HepG2 (cell line): ENCODE measurements around the gene SRP9. TPM values are rescaled to one million over a fixed set of nuclear protein-coding genes. Genes with fewer than 3 reads are reported as not detected.

ENCODE experiments used
- ATAC-seq: fragments of 200-7000 bp; cut with Tn5 transposase; 3 replicates; pipeline ENCODE4 v1.9.1; 2020; ENCODE audit warnings: mild to moderate bottlenecking, moderate library complexity
- BruUV-seq: library from RNA; stranded (reverse); fragments of 400-500 nt; replicated peaks from 2 replicates; lab custom pipeline; 2021; lab: Mats Ljungman, UMichigan
- CTCF ChIA-PET: fragments of 300-600 bp; formaldehyde crosslinking; extraction: SDS; loops from one replicate; lab custom pipeline; 2021; ENCODE audit warnings: low total read pairs, inconsistent platforms, low intra/inter-chr PET ratio; lab: Yijun Ruan, JAX
- POLR2A ChIA-PET: fragments of 350-600 bp; sonication (Branson Sonifier 250); formaldehyde crosslinking; loops from one replicate; lab custom pipeline; 2020; ENCODE audit warnings: antibody characterized with exemption, inconsistent platforms; lab: Yijun Ruan, JAX
- DNase-seq: peaks from one replicate; pipeline ENCODE4 v3.0.0-alpha.2; 2015; ENCODE audit warnings: low spot score
- FAIRE-seq: peaks from 3 replicates; lab custom pipeline; 2011; peaks lifted over from hg19 to GRCh38; lab: Jason Lieb, UNC
- H2AFZ ChIP-seq: one replicate; pipeline ENCODE4 v1.6.1; 2011; ENCODE audit warnings: low read length, inconsistent platforms
- H3K27ac ChIP-seq: fragments of 300-600 bp; 3 replicates; pipeline ENCODE4 v1.8.0; 2011; ENCODE audit warnings: mixed run types, mild to moderate bottlenecking, mixed read lengths, low read length, inconsistent platforms; ENCODE audit not compliant: insufficient read depth; ENCODE audit errors: extremely low read length
- H3K27me3 ChIP-seq, 2 experiments: fragments of 200-600 bp in 1 of 2; 2 replicates in 1 of 2; 3 replicates in 1 of 2; pipeline versions ENCODE4 v1.6.0 to v1.8.0; 2011; ENCODE audit warnings: low read length in 2 of 2, mild to moderate bottlenecking in 2 of 2, moderate library complexity in 2 of 2, inconsistent platforms in 1 of 2; ENCODE audit not compliant: insufficient read depth in 2 of 2, control insufficient read depth in 1 of 2
- H3K36me3 ChIP-seq, 2 experiments: fragments of 200-600 bp in 1 of 2; replicated peaks in 1 of 2; 2 replicates in 1 of 2; 3 replicates in 1 of 2; pipeline versions ENCODE4 v1.5.1 to v1.8.0; 2011; ENCODE audit warnings: low read length in 2 of 2, inconsistent platforms in 1 of 2; ENCODE audit not compliant: insufficient read depth in 2 of 2, control insufficient read depth in 1 of 2
- H3K4me1 ChIP-seq: 2 replicates; pipeline ENCODE4 v1.5.1; 2012; ENCODE audit warnings: low read length, inconsistent platforms; ENCODE audit not compliant: insufficient read depth
- H3K4me2 ChIP-seq: 2 replicates; pipeline ENCODE4 v1.6.0; 2011; ENCODE audit warnings: low read depth, low read length, inconsistent platforms
- H3K4me3 ChIP-seq, 3 experiments: fragments of 200-600 bp in 1 of 3; sonication (generic), shearing (Covaris generic) in 1 of 3; replicated peaks in 1 of 3; 2 replicates each; pipeline ENCODE4 v1.5.1; 2011 to 2016; ENCODE audit warnings: low read length in 3 of 3, inconsistent platforms in 2 of 3, low read depth in 2 of 3, mild to moderate bottlenecking in 2 of 3, control low read depth in 1 of 3, mixed read lengths in 1 of 3; ENCODE audit not compliant: insufficient read depth in 1 of 3
- H3K79me2 ChIP-seq: one replicate; pipeline ENCODE4 v1.6.1; 2011; ENCODE audit warnings: low read length, inconsistent platforms; ENCODE audit not compliant: insufficient read depth
- H3K9ac ChIP-seq: 2 replicates; pipeline ENCODE4 v1.6.0; 2011; ENCODE audit warnings: mild to moderate bottlenecking, low read depth, low read length, inconsistent platforms; ENCODE audit not compliant: insufficient read depth
- H3K9me3 ChIP-seq: 2 replicates; pipeline ENCODE4 v1.5.1; 2012; ENCODE audit warnings: mild to moderate bottlenecking, low read length
- H4K20me1 ChIP-seq: 2 replicates; pipeline ENCODE4 v1.6.0; 2011; ENCODE audit warnings: inconsistent platforms, mild to moderate bottlenecking, low read length, moderate library complexity; ENCODE audit not compliant: insufficient read depth
- ATRX ChIP-seq: sonication (generic); formaldehyde crosslinking; IDR thresholded peaks from 2 replicates; pipeline ENCODE4 v1.4.0; 2020; ENCODE audit warnings: missing genetic modification reagents, borderline replicate concordance
- CEBPG ChIP-seq: IDR thresholded peaks from 2 replicates; pipeline ENCODE4 v1.6.1; 2016
- HDAC2 ChIP-seq: sonication (generic); formaldehyde crosslinking; IDR thresholded peaks from 2 replicates; pipeline ENCODE4 v1.4.0; 2020; ENCODE audit warnings: missing genetic modification reagents
- NCOA2 ChIP-seq: sonication (generic); formaldehyde crosslinking; IDR thresholded peaks from 2 replicates; pipeline ENCODE4 v1.8.0; 2022; ENCODE audit warnings: inconsistent platforms
- SAP130 ChIP-seq: IDR thresholded peaks from 2 replicates; pipeline ENCODE4 v1.6.1; 2016; ENCODE audit warnings: low read depth
- WGBS: methylation state at CpG from one replicate; pipeline ENCODE4 v1.1.6; 2017; ENCODE audit warnings: low lambda C conversion rate; 5-methylcytosine and 5-hydroxymethylcytosine counted together
- in situ Hi-C: cut with HindIII; loops from 2 replicates; pipeline ENCODE4 v1.10.0; 2017; ENCODE audit warnings: low pct_unique_long_range_greater_than_20kb; ENCODE audit not compliant: extremely low pct_ligation_motif_present
- intact Hi-C: fragments of 100-400 bp; cut with micrococcal nuclease; formaldehyde crosslinking; loops from one replicate; pipeline ENCODE4 v1.10.0; 2022; ENCODE audit not compliant: unreplicated experiment
- polyA plus RNA-seq, 8 experiments: library from polyadenylated mRNA; depleted of rRNA in 3 of 8; stranded (reverse) in 7 of 8; unstranded in 1 of 8; fragments of >200 nt; fragmentation: Illumina TruSeq in 4 of 8; extraction: Trizol in 4 of 8; gene quantifications; 2 replicates each; pipeline versions ENCODE4 v1.2.1 to v1.2.3, GENCODE V29; 2011 to 2016; ENCODE audit warnings: low read depth in 4 of 8, missing spikeins in 1 of 8, mixed read lengths in 1 of 8; ENCODE audit not compliant: insufficient read depth in 1 of 8
- total RNA-seq, 5 experiments: library from RNA; depleted of rRNA; stranded (reverse); fragments of >200 nt; fragmentation: Illumina TruSeq; extraction: Trizol; gene quantifications; 2 replicates each; pipeline ENCODE4 v1.2.3, GENCODE V29; 2016; ENCODE audit warnings: low read depth in 1 of 5
- TF ChIP-seq, protein P1 (sequence below): sonication (generic); formaldehyde crosslinking; IDR thresholded peaks from 2 replicates; pipeline ENCODE4 v1.5.0; 2020; ENCODE audit warnings: missing genetic modification reagents
- TF ChIP-seq, protein P2 (sequence below): sonication (generic); formaldehyde crosslinking; IDR thresholded peaks from 2 replicates; pipeline ENCODE4 v1.4.0; 2020; ENCODE audit warnings: missing genetic modification reagents
- TF ChIP-seq, protein P3 (sequence below): sonication (generic); formaldehyde crosslinking; conservative IDR thresholded peaks from 2 replicates; pipeline ENCODE4 v1.4.0; 2020; ENCODE audit warnings: missing genetic modification reagents
- TF ChIP-seq, protein P4 (sequence below): sonication (generic); formaldehyde crosslinking; IDR thresholded peaks from 2 replicates; pipeline ENCODE4 v1.4.0; 2020; ENCODE audit warnings: missing genetic modification reagents

Gene SRP9
- total and polyA plus RNA-seq, 2 of the 13 experiments (the other 11 are each of a cell fraction or from before 2014, with no cell fraction given) = 251 to 307 TPM

- Histone ChIP-seq H3K4me3 (no peak overlapping the region; a peak in 1 of 6 replicates), H3K27me3 (no peaks in the 10 kb centered on the region), H2AFZ (no peak overlapping the region), H3K36me3 (no peaks in the 10 kb centered on the region), H3K9ac (no peak overlapping the region), H3K79me2 (no peaks in the 10 kb centered on the region), H4K20me1 (no peaks in the 10 kb centered on the region), H3K4me1 (peaks cover 72% of the 10 kb centered on the region), H3K4me2 (peak overlapping the region; percentile 63), H3K27ac (peak overlapping the region; percentile 74), H3K9me3 (no peaks in the 10 kb centered on the region)
- CTCF ChIA-PET = no interaction called here
- POLR2A ChIA-PET = interaction anchor here (1.2 to 5.8 kb wide), 5 partner anchors 8 to 84 kb away, joined by 3 to 43 read pairs (median 5); no protein-coding TSS in a partner anchor
- DNase-seq = peak; percentile 93
- WGBS = 0% methylated on average over 10 of the region's 10 CpGs
- peak; percentile 95 for FAIRE-seq
- no TSS peak for BruUV-seq
- in situ Hi-C loops (no loop called here), intact Hi-C loops (loop anchor here (2.0 kb wide), 1 partner anchor 14 kb away; no protein-coding TSS in a partner anchor)
- peak; percentile 86 for ATAC-seq
- TF ChIP-seq, protein P1, sequence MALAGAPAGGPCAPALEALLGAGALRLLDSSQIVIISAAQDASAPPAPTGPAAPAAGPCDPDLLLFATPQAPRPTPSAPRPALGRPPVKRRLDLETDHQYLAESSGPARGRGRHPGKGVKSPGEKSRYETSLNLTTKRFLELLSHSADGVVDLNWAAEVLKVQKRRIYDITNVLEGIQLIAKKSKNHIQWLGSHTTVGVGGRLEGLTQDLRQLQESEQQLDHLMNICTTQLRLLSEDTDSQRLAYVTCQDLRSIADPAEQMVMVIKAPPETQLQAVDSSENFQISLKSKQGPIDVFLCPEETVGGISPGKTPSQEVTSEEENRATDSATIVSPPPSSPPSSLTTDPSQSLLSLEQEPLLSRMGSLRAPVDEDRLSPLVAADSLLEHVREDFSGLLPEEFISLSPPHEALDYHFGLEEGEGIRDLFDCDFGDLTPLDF (CRISPR knock-in tag) = 0 out of 2 replicates have a peak, but pooled peaks have one; percentile 43
- TF ChIP-seq, protein P2, sequence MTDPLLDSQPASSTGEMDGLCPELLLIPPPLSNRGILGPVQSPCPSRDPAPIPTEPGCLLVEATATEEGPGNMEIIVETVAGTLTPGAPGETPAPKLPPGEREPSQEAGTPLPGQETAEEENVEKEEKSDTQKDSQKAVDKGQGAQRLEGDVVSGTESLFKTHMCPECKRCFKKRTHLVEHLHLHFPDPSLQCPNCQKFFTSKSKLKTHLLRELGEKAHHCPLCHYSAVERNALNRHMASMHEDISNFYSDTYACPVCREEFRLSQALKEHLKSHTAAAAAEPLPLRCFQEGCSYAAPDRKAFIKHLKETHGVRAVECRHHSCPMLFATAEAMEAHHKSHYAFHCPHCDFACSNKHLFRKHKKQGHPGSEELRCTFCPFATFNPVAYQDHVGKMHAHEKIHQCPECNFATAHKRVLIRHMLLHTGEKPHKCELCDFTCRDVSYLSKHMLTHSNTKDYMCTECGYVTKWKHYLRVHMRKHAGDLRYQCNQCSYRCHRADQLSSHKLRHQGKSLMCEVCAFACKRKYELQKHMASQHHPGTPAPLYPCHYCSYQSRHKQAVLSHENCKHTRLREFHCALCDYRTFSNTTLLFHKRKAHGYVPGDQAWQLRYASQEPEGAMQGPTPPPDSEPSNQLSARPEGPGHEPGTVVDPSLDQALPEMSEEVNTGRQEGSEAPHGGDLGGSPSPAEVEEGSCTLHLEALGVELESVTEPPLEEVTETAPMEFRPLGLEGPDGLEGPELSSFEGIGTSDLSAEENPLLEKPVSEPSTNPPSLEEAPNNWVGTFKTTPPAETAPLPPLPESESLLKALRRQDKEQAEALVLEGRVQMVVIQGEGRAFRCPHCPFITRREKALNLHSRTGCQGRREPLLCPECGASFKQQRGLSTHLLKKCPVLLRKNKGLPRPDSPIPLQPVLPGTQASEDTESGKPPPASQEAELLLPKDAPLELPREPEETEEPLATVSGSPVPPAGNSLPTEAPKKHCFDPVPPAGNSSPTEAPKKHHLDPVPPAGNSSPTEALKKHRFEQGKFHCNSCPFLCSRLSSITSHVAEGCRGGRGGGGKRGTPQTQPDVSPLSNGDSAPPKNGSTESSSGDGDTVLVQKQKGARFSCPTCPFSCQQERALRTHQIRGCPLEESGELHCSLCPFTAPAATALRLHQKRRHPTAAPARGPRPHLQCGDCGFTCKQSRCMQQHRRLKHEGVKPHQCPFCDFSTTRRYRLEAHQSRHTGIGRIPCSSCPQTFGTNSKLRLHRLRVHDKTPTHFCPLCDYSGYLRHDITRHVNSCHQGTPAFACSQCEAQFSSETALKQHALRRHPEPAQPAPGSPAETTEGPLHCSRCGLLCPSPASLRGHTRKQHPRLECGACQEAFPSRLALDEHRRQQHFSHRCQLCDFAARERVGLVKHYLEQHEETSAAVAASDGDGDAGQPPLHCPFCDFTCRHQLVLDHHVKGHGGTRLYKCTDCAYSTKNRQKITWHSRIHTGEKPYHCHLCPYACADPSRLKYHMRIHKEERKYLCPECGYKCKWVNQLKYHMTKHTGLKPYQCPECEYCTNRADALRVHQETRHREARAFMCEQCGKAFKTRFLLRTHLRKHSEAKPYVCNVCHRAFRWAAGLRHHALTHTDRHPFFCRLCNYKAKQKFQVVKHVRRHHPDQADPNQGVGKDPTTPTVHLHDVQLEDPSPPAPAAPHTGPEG = 0 out of 2 replicates have a peak, but pooled peaks have one; percentile 64
- TF ChIP-seq, protein P3, sequence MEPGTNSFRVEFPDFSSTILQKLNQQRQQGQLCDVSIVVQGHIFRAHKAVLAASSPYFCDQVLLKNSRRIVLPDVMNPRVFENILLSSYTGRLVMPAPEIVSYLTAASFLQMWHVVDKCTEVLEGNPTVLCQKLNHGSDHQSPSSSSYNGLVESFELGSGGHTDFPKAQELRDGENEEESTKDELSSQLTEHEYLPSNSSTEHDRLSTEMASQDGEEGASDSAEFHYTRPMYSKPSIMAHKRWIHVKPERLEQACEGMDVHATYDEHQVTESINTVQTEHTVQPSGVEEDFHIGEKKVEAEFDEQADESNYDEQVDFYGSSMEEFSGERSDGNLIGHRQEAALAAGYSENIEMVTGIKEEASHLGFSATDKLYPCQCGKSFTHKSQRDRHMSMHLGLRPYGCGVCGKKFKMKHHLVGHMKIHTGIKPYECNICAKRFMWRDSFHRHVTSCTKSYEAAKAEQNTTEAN (CRISPR knock-in tag) = peak; percentile 61; the same call in 1 of the 2 replicates
- TF ChIP-seq CEBPG (peak; percentile 36), HDAC2 (CRISPR knock-in tag) (peak; percentile 82), ATRX (CRISPR knock-in tag) (no peak), SAP130 (CRISPR knock-in tag) (peak; percentile 18; the same call in 1 of the 2 replicates), NCOA2 (CRISPR knock-in tag) (peak; percentile 81)
- TF ChIP-seq, protein P4, sequence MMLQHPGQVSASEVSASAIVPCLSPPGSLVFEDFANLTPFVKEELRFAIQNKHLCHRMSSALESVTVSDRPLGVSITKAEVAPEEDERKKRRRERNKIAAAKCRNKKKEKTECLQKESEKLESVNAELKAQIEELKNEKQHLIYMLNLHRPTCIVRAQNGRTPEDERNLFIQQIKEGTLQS (CRISPR knock-in tag) = peak; percentile 63; the same call in 1 of the 2 replicates
Observed at GRCh38 chr1:225754940-225755641, 22.5 kb upstream of the SRP9 start.
